DMS53 (cell line): ENCODE measurements around the gene PCGF3.
"Not testable (repeated sequence)": the region's sequence is repeated elsewhere in the genome, so short reads cannot be mapped to it uniquely, and the experiment has no call there.

Experiments
- DNase-seq: peaks from one replicate; lab custom pipeline; 2025; lab: John Stamatoyannopoulos, UW

The PCGF3 gene

GRCh38 chr4:683247-683897, 22.3 kb upstream of the PCGF3 start:
- no peak for DNase-seq

GRCh38 chr4:683982-684622, 21.5 kb upstream of the PCGF3 start:
- peak; percentile 87 for DNase-seq

- DNase-seq: no peak
Measured at GRCh38 chr4:684623-685327, 20.9 kb upstream of the PCGF3 start.

- DNase-seq: no peak
Measured at GRCh38 chr4:685679-686412, 19.8 kb upstream of the PCGF3 start.

- no peak for DNase-seq
Measured at GRCh38 chr4:686413-687040, 19.1 kb upstream of the PCGF3 start.

- DNase-seq: peak; percentile 74
Measured at GRCh38 chr4:687048-687970, 18.3 kb upstream of the PCGF3 start.

- DNase-seq: peak; percentile 82
Measured at GRCh38 chr4:687971-688853, 17.4 kb upstream of the PCGF3 start.

- DNase-seq: peak; percentile 82
Measured at GRCh38 chr4:688854-689681, 16.6 kb upstream of the PCGF3 start, which contains the start of gene SLC49A3. TSS of gene SLC49A3 (minus strand) at chr4:689151. CDS start at chr4:689127, 24 bp downstream.

GRCh38 chr4:689723-690122, 15.9 kb upstream of the PCGF3 start:
- peak; percentile 76 for DNase-seq

GRCh38 chr4:692771-693554, 12.7 kb upstream of the PCGF3 start:
- peak; percentile 80 for DNase-seq

GRCh38 chr4:694341-694940, 11.2 kb upstream of the PCGF3 start:
- DNase-seq: not testable (repeated sequence)

GRCh38 chr4:699816-700580, 5.6 kb upstream of the PCGF3 start:
- no peak for DNase-seq

- DNase-seq: no peak
Measured at GRCh38 chr4:700587-701264, 4.9 kb upstream of the PCGF3 start.

GRCh38 chr4:702618-703048, 3.0 kb upstream of the PCGF3 start:
- no peak for DNase-seq

GRCh38 chr4:703336-704197, 2.1 kb upstream of the PCGF3 start:
- no peak for DNase-seq
